Ishikawa (cell line): Measurements from ENCODE around the gene ABCG5.

Experiments used
- CEBPB ChIP-seq: IDR thresholded peaks from 2 replicates; pipeline ENCODE4 v1.6.1; 2012
- CREB1 ChIP-seq: IDR thresholded peaks from 2 replicates; pipeline ENCODE4 v1.6.1; 2012; ENCODE audit warnings: low read depth
- EGR1 ChIP-seq: IDR thresholded peaks from 2 replicates; pipeline ENCODE4 v1.6.1; 2012
- EP300 ChIP-seq: IDR thresholded peaks from 2 replicates; pipeline ENCODE4 v1.6.1; 2012; ENCODE audit warnings: borderline replicate concordance
- FOXM1 ChIP-seq: IDR thresholded peaks from 2 replicates; pipeline ENCODE4 v1.6.1; 2012; ENCODE audit warnings: low read depth, borderline replicate concordance
- MAX ChIP-seq: IDR thresholded peaks from 2 replicates; pipeline ENCODE4 v1.6.1; 2012
- NFIC ChIP-seq: IDR thresholded peaks from 2 replicates; pipeline ENCODE4 v1.6.1; 2012
- RAD21 ChIP-seq: IDR thresholded peaks from 2 replicates; pipeline ENCODE4 v1.6.1; 2012; ENCODE audit warnings: low read depth
- REST ChIP-seq: IDR thresholded peaks from 2 replicates; pipeline ENCODE4 v1.6.1; 2012; ENCODE audit warnings: low read depth, mild to moderate bottlenecking
- TAF1 ChIP-seq: IDR thresholded peaks from 2 replicates; pipeline ENCODE4 v1.6.1; 2012; ENCODE audit warnings: low read depth, mild to moderate bottlenecking
- TCF12 ChIP-seq: IDR thresholded peaks from 2 replicates; pipeline ENCODE4 v1.6.1; 2012; ENCODE audit warnings: low read depth
- TEAD4 ChIP-seq: IDR thresholded peaks from 2 replicates; pipeline ENCODE4 v1.6.1; 2012
- USF1 ChIP-seq: IDR thresholded peaks from 2 replicates; pipeline ENCODE4 v1.6.1; 2012
- YY1 ChIP-seq: IDR thresholded peaks from 2 replicates; pipeline ENCODE4 v1.6.1; 2012; ENCODE audit warnings: low read depth
- ZBTB7A ChIP-seq: IDR thresholded peaks from 2 replicates; pipeline ENCODE4 v1.6.1; 2012; ENCODE audit warnings: low read depth

ABCG5 gene

GRCh38 chr2:43810452-43810851 lies 28.2 kb downstream of the ABCG5 start:
- TF ChIP-seq EP300 = no peak
- no peak for TF ChIP-seq NFIC
- no peak for TF ChIP-seq CREB1
- no peak for TF ChIP-seq TAF1
- TF ChIP-seq FOXM1 = no peak
- TF ChIP-seq MAX = no peak
- no peak for TF ChIP-seq USF1

- TF ChIP-seq USF1 (no peak), CREB1 (no peak), ZBTB7A (no peak), TCF12 (no peak), EP300 (no peak), YY1 (no peak), TEAD4 (no peak), EGR1 (no peak), TAF1 (no peak), NFIC (no peak), REST (no peak), MAX (no peak), RAD21 (no peak)
These were observed 32.0 kb downstream of the ABCG5 start for GRCh38 chr2:43806719-43807031.

- no peak for TF ChIP-seq RAD21
- TF ChIP-seq ZBTB7A = no peak
- no peak for TF ChIP-seq YY1
- TF ChIP-seq TCF12 = no peak
- TF ChIP-seq USF1 = no peak
- TF ChIP-seq TAF1 = no peak
- TF ChIP-seq TEAD4 = no peak
- no peak for TF ChIP-seq EP300
- no peak for TF ChIP-seq NFIC
- TF ChIP-seq CEBPB = no peak
- no peak for TF ChIP-seq CREB1
- no peak for TF ChIP-seq REST
- TF ChIP-seq FOXM1 = no peak
- no peak for TF ChIP-seq MAX
- TF ChIP-seq EGR1 = no peak
These were observed 35.5 kb downstream of the ABCG5 start for GRCh38 chr2:43803113-43803512.

- TF ChIP-seq TEAD4 = no peak
- TF ChIP-seq TCF12 = no peak
- TF ChIP-seq ZBTB7A = no peak
- no peak for TF ChIP-seq YY1
- TF ChIP-seq TAF1 = no peak
- no peak for TF ChIP-seq EGR1
- no peak for TF ChIP-seq NFIC
- TF ChIP-seq MAX = no peak
- TF ChIP-seq RAD21 = no peak
- no peak for TF ChIP-seq EP300
- no peak for TF ChIP-seq CEBPB
These were observed 36.5 kb downstream of the ABCG5 start for GRCh38 chr2:43802135-43802534.

- TF ChIP-seq FOXM1 (no peak), TEAD4 (no peak), TCF12 (no peak), CREB1 (no peak), REST (no peak), EP300 (no peak), RAD21 (no peak), ZBTB7A (no peak), TAF1 (no peak), CEBPB (no peak)
These were observed 37.7 kb downstream of the ABCG5 start for GRCh38 chr2:43800894-43801293.
